Activated naive CD8-positive, alpha-beta T cell treated with anti-CD3 and anti-CD28 coated beads, Interleukin-2, amount 50 U/mL, for 16 hours (primary cell): ENCODE data around the gene PRDM2.

ENCODE experiments used
- DNase-seq: peaks from one replicate; pipeline ENCODE4 v3.0.0-alpha.2; 2020; ENCODE audit warnings: low read depth, low spot score

PRDM2 gene

DNA sequence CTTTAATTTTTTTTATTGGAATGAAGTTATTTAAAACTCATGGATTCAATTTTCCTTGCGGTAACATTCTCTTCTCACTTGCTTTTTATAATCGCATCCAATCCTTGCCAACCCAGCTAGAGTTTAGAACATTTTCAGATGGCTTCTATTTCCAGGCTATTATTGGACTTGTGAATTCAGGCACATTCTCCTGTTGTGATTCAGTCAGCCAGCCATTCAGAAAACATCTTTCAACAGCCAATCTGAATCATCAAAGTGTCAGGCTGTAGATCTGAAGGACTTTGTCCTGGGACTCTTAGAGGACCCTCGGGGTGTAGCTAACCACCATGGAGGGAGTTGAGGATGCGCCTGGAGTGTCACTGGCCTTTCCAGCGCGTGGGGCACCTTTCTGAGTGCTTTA, 92.4 kb downstream of the PRDM2 start:
- no peak for DNase-seq

DNA sequence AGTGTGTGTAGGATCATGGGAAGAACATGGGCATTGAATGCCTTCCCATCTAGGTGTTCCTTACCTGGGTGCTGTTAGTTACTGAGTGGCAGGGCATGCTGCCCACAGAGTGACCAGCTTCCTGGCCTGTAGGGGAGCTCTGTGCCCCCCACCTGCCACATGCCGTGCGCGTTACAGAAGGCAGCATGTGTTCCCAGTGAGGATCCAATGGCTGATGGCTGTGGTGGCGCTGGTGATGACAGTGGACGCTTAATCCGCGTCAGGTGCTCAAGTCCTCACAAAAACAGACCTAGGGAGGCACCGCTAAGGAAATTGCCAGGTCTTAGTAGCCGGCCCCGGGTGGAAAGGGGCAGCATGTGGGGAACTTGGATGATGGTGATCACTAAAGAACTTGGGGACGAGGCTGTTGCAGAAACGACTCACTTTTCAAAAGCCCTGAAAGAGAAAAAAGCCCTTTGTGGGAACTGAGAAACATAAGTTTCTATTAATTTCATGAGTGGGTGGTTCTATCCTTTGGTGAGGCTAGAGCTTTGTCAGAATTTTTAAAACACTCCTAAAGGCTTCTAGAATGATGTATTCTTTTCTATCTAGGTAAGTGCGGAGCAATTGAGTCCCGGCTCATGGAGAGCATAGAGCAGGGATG, 93.2 kb downstream of the PRDM2 start:
- no peak for DNase-seq

DNA sequence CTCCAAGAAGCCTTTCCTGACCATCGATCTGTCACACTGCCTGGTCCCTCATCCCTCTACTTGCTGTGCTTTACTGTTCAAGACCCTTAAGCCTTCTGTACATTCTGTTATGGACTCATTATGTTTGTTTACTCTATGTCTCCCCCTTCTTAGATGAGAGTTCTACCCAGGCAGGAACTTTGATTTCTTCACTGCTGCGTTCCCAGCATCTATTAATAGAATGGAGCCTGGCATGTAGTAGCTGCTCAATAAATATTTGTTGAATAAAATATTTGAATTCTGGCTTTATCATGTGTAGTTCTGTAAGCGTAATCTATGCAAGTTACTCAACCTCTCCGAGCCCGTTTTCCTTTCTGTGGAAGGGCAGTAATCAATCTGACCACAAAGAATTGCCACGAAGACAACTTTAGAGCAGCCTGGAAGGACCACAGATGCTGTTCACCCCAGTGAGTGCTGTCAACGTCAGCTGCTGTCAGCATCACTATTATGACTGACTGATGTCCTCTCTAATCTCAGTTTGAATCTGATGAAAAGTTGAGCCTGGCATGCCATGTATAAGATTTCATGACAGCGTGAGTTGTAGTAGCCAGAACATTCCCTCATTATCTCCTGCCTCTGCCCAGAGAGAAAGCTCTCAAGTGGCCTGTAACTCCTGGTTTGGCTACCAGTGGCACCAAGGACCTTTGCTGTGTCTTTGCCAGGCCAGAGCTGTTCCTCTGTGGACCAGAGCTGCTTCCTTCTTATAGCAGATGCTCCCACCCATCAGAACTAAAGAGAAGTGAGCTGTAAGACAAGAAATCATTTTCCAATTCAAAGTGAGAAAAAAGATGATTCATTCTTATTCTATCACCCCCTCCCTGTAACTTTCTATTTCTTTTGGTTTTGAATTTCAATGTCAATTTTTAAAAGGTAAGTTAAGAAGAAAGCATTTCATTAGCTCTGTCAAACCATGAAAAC, 94.5 kb downstream of the PRDM2 start:
- DNase-seq, result no peak

DNA sequence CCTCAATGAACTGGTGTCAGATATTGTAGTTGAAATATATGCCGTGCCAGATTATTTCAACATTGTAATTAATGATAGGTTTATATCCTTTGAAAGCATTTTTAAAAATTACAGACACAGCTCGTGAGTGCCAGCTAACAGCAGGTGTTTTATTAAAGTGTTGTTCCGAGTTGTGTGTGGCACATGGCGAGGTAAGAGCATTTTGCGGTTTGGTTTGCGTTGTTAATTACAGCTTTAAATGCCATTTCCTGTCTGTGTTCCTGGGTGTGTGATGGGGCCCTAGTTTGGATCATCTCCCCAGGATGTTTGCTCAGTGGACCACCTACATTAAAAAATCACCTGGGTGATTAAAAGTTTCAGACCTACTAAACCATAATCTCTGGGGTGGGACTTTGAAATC, 97.4 kb downstream of the PRDM2 start:
- DNase-seq, result no peak

DNA sequence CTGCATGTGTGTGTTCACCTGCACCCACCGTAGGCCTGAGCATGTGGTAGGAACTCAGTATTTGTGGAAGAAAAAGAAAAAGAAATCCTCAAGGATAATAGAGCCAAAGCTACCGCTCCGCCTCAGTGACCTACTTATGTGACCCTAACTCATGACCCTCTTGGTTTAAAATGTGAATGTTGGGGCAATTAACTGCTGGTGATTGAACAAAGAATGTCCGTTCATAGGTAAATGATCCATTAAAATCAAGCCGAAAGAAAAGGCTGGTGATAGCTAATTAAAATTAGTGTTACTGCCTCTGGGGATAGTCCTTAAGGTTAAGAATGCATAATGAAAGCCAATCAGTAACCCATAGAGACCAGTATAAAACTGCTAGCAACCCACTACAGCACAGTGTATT, 98.1 kb downstream of the PRDM2 start:
- DNase-seq, result no peak

DNA sequence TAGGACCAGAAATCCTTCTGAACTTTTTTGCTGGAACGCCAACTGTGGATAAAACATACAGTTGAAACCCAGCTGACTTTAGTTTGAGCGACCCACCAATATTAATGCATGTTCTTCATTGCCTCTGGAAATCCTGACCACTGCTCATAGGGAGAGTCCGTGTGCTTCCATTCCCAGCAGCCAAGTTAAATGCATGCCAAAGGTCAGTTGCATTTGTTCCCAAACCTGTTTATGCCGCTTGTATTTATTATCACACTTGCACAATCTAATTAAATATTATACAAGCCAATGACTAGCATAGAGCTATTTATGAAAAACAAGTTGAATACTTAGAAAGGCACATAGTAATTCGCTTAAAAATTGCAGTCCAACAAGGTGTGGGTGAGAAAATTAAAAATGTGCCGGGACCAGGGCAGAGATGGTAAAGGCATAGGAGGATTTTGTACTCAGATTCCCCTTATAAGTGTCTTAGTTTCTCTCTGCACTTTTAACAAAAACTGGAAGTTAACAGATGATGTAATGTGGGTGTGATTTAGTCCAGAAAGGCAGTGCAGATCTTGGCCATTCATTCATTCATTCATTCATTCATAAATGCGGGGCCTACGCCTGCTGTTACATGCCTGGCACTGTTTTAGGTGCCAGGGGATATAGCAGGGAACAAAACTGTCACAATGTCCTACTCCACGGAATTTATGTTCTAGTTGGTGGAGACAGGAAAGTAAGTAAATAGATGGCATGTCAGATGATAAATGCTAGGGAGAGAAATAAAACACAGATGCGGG, 99.7 kb downstream of the PRDM2 start:
- no peak for DNase-seq

DNA sequence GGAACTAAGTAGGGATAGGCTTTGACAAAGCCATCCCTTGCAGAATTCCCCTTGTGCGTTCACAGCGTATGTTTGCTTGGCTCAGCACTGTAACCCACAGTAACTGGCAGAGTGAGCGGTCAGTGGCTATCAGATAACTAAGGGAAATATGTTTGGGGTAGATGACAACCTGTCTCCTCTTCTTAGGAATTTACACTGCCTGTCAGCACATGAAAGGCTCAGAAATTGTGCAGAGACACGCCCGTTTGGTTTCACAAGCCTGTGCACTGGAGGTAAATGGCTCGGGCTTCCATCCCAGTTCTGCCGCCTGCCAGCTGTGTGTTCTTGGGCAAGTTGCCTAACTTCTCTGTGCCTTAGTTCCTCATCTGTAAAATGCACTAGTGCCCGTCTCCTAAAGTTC, 101.2 kb downstream of the PRDM2 start:
- no peak for DNase-seq

DNA sequence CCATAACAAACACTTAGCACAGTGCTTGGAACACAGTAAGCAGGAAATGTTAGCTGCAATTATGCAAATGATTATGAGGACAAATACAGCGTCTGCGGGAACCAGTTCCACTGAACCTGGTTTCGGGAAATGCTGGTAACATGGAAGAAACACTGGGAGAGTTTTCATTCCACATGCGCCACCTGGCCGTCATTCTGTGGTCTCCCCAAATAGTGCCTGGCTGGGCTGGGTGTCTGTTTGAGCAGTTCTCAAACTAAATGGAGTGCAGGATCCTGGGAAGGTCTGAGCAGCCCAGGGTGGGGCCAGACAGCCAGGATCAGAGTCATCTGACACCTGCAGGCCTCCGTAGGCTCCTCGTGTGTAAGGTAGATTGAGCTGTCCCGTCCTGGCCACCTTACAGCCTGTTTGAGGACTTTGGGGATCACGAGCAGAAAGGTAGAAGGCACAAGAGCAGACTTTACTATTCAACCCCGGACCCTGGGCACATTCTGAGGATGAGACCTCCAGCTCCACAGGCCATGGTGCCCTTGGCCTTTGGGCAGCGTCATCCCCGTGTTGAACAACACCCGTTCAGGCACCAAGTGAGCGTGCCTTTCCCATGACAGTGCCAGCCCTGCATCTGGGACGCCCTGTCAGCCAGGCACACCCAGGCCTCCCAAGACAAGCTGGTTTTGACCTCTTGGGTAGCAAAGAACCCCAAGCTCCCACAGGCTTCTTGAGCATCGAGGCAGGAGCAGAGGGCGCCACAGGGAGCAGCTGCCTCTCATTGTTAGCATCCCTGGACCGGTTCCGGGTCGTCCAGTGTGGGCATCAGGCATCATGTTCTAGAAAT, 101.9 kb downstream of the PRDM2 start:
- no peak for DNase-seq

DNA sequence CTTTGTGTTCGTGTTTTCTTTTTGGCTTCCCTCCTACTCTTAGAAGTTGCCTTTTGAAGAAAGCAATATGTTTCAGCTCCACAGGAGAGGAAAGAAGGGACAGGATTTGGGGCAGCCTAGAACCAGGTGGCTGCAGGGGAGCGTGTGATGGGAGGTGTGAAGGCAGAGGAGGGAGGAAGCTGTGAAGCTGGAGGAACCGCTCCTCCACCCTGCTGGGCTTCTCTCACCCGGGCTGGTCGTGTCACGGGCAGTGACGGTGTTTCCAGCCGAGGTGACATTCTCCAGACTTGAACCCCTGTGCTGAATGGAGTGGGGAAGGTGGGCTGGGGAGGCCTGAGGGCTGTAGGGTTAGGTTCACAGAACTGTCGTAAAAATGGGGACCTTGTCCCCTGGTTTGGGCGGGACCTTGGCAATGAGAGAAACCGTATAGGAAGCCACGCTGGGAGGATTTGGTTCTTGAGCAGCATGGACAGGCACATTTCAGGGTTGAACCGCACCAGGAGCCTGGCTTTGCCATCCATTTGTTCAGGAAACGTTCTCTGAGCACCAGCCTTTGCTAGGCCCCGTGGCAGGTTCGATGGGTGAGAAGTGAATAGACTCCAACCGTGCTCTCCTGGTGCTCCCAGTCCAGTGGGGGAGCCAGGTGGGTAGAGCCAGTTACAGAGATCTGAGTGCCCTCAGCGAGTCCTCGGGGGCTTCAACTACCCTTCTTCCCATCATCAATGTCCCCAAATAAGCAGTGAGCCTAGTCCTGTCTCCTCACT, 103.0 kb downstream of the PRDM2 start:
- no peak for DNase-seq

DNA sequence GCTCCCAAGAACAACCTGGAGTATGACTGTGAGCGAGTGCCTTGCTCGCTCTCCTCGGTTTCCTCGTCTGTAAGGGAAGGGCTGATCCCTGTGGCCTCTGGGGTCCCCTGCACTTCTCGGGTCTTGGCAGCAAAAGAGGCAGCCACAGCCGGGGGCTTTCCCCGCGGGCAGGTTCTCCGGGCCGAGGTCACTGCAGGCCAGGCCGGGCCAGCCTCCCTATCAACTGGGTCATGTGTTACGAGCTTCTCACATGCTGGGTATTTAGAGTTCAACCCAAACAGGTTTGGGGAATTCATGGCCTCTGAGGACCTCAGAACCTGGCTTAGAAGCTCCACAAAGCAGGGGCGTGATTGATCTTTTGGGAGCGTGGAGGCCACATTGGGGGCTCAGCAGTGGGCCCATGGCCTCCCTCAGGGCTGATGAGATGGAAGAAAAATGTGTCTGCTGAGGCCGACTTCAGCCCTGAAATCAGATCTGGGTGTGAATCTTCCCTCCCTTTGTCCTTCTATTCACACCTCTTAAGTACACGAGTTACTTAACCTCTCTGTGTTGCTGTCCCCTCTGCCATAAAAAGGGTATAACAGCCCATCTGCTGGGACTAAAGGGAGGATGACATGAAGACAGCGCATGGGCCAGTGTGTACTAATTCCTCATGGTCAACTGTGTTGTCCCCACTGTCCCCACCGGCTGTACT, 103.7 kb downstream of the PRDM2 start:
- no peak for DNase-seq

DNA sequence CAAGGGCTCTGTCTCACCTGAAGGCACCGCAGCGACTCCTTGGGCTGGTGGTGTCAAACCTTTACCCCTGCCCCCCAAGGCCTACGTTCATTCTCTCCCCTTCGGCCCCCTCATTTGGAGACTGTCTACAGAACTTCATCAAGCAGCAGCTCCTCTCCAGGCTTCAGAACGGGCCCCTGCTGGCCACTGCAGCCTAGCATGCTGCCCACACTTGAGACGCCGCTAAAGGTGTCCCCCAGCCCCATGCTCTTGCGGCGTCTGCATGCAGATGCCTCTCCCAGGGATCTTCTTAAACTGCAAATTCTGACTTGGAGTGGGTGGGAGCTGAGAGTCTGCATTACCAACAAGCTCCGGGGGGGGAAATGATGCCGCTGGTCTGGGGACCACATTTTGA, 104.2 kb downstream of the PRDM2 start:
- no peak for DNase-seq

DNA sequence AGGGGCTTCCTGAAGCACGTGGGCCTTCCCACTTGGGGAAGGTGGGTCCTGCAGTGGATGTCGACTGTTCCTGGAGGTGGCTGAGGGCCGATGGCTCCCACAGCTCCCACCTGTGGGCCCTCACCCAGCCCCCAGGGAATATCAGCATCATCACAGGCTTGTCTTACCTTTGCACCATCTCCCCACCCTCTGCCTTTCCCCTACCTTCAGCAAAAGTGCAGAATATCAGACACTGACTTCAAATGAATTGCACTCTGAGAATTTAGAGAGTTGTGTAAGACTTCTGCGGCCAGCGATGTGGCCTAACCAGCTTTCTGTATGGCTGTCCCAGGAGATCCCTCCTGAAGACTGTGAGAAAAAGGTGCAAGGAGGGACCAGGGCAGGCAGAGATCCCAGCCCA, 105.4 kb downstream of the PRDM2 start:
- no peak for DNase-seq

DNA sequence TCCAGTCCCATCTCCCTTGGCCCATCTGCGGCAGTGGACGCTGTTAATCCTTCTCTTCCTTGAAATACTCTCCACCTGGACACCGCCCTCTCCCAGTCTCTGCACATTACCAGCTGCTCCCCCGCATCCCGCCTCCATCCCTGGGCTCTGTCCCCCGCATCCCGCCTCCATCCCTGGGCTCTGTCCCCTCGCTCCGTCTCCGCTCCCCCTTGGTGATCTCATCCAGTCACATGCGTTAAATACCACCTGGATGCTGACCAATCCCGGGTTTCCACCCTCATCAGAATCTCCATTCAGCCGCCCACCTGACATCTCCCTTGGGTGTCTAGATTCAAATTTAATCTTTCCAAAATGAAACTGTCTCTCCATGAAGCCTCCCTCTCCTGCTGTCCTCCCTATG, 106.1 kb downstream of the PRDM2 start:
- DNase-seq, result no peak

DNA sequence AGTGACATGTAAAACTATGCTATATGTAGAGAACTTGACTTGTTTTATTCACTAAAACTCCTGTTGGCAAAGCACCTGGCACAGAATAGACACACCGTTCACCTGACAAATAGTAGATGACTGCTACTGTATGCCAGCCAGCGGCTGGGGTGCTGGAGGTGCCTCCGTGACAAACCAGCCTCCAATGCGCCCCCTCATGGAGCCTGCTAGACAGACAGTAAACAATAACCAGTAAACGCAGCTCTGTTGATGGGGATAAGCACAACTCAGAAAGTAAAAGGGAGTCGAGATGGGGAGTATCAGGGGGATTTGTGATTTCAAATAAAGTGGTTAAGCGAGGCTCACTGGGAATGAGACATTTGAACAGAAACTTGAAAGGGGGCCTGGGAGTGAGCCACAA, 107.2 kb downstream of the PRDM2 start:
- no peak for DNase-seq

DNA sequence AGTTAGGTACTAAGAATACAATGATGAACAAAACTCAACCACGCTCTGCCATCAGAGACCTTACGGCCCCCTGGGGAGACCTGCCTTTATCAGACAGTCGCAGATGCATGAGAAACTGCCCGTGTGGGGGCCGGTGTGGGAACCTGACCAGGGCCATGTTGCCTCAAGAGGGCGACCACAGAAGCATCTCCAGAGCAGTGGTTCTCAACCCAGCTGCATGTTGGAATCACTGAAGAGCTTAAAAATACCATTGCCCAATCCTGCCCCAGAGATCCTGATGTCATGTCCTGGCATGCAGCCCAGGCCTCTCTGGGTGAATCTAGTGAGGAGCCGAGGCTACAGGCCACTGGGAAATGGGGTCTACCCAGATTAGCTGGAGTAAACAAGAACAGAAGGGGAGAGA, 108.7 kb downstream of the PRDM2 start:
- DNase-seq, result no peak

DNA sequence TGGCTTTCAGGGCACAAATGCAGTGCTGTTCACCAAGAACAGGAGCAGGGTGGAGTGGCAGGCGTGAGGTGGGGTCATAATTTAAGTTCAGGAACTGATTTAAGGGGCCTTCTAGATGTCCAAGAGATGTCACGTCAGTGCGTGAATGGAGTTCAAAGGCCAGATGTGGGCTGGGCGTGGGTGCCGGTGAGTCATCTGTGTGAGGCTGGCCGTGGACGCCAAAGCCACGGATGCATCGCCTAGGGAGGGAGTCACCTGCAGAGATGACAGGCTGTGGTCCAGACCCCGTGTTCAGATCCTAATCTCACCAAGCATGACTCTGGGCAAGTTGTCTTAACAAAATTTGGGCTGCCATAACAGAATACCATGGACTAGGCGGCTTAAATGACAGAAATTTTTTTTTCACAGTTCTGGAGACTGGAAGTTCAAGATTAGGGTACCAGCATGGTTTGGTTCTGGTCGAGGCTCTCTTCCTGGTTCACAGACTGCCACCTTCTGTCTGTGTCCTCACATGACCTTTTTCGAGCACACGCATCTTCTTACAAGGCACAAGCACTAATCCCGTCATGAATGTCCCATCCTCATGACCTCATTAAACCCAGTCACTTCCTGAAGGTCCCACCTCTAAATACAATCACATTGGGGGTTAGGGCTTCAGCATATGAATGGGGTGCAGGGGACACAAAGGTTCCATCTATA, 109.6 kb downstream of the PRDM2 start:
- no peak for DNase-seq

DNA sequence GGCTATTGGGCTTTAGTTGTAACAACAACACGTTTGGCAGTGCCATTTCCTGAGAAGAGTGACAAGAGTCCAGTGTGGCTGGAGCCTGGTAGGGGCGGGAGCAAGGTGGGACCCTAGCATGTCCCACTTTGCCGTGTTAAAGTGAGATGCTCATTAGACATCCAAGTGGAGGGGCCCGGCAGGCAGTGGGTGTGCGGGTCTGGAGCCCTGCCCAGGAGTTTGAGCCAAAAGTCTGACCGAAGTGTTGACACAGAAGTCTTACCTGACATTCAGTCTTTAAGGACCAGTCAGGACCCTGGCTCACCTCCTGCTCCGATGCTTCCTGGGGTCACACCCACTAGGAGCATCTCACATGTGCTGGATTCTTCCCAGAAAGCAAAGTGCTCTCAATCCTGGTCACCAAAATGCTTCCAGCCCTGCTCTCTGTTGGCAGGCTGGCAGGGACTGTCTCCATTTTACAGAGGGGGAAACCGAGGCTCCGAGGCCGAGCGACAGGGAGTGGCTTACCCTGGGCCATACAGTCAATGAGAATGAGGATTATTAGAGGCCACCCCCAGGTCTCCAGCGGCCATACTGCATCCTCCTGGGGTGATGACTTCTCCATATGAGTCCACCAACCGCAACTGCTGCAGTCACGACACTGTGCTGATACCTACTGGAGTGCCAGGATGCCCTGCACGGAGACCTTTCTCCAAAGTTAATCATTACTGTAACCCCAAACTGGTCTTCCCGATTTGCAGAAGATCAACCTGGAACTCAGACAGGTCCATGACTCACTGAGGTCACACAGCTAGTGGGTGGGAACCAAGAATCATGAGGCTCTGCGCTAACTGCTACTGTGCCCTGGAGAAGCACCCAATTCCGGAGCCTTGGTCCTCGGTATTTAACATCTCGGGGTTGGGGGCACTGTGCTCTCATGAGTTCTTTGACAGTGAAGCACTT, 112.7 kb downstream of the PRDM2 start:
- no peak for DNase-seq

DNA sequence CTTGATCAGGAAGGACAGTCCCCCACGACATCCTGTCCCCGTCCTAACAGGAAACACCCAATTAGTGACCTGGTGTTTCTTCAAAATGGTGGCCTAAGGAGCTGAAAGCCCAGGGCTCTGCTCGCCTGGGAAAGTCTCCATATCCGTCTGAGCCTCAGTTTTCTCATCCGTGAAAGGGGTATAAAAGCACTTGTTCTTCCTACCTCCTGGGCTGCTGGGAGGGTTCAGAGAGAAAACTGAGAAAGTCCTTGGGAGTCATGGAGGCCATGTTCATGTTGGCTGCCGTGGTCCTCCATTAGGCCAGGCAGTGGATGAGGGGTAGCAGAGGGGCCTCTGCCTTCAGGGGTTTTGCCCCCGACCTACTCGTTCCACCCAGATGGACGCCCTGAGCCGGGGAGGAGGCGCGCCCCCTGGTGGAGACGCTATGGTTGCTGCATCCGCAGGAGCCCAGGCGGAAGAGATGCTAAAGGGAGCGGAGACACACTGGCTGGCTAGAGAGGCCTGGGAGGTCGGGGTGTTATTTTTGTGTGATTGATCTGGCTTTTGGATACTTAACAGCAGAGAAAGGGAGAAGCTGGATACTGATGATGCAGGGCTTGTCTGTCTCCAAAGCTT, 113.5 kb downstream of the PRDM2 start:
- peak; percentile 25 for DNase-seq
